Hematopoietic multipotent progenitor cell treated with erythropoietin and hydrocortisone succinate and interleukin-3 and kit ligand, for 15 days (in vitro differentiated cells): Measurements from ENCODE around the gene APLP2.
"Not testable (repeated sequence)": the region's sequence is repeated elsewhere in the genome, so short reads cannot be mapped to it uniquely, and the experiment has no call there.

Source experiments
- DNase-seq: peaks from one replicate; pipeline ENCODE4 v3.0.0-alpha.2; 2015; ENCODE audit warnings: low spot score

Gene APLP2

DNA sequence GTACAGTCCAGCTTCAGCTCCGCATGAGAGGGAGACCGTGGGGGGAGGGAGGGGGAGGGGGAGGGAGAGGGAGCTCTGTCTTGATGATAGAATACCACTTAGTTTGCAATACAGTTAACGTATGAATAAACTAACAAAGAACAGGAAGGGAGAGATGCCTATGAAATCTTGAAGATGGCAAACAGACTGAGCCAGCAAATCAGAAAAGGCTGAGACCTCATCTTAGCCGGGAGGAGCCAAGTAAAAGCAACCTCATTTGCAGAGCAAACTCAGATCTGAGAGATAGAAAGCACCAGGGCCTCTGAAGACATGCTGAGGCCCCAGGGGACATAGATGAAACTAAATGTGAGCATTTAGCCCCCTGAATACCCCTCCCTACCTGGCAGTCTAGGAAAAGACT, 23.0 kb downstream of the APLP2 start:
- no peak for DNase-seq

DNA sequence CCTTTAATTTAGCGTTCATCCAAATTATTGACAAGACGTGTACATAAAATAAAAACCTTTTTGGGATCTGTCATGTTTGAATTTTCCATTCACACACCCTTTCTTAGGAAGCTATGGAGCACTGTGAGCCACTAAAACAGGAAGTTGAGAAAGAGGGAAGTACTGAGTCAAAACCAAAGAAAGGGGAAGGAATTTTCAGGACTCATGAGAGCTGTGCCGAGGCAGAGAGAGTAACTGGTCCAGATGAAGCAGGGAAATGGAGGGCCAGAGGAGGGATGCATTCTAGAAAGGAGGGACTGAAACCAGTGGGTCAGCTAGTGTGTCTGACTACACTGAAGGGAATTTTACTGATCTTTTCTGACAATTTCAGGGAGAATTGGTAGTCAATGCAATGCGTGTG, 24.9 kb downstream of the APLP2 start:
- DNase-seq, result no peak

DNA sequence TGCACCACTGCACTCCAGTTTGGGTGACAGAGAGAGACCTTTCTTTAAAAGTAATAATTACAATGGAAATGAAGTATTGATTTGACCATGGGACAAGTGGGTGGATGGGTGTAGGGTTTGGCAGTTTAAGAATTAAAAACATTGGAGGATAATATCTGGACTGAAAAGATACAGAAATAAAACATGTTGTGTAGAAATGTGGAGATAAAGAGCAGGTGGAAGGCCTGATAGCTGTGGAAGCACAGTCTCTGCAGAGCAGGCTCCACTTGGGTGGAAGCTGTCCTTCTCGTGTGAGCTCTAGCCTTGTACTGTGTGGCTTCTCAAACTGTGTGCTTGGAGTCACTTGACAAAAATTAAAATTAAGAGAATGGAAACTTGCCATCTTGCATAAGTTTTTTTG, 25.6 kb downstream of the APLP2 start:
- DNase-seq, result peak; percentile 75

DNA sequence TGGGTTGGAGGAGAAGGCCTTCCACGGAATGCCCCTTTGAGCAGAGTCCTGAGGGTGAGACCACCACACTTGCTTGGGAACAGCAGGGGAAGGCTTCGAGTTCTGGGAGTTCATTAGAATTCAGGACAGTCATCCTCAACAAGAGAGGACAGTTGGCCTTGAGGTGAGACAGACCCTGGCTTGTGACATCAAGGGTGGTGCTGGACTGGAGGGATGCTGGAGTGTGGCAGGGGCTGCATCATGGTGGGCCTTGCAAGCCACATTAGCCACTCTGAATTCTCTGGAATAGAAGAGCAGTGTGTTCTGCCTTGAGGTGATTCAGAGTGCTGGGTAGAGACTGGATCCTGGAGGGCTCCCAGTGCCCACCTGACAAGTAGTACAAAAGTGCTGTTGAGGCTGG, 26.3 kb downstream of the APLP2 start:
- no peak for DNase-seq

DNA sequence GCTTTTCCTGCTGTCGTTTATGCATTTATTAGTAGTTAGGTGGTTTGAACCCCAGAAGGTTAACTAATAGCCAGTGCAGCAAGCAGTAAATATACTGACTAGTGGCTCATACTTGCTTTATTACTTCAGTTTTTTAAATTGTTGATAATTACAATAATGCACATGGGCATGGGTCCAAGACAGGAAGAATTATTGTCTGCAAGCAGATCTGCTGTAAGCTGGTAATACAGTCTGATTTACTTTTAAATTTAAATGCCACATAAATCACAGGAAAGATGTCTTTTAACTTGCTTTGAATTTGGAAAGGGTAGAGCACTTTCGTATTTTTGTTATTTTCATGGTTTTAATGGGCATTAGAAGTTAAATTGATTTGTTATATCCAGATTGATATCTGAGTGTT, 27.1 kb downstream of the APLP2 start:
- no peak for DNase-seq

DNA sequence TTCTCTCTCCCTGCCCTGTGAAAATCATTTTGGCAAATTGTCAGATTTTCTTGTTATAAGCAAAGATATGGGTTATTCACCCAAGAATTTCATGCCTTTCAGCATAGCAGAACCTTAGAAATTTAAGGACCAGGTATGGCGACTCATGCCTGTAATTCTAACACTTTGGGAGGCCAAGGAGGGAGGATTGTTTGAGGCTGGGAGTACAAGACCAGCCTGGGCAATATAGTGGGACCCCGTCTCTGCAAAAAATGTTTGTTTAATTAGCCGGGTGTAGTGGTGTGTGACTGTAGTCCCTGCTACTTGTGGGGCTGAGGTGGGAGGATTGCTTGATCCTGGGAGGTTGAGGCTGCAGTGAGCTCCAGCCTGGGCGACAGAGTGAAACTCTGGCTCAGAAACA, 27.6 kb downstream of the APLP2 start:
- DNase-seq, result no peak

DNA sequence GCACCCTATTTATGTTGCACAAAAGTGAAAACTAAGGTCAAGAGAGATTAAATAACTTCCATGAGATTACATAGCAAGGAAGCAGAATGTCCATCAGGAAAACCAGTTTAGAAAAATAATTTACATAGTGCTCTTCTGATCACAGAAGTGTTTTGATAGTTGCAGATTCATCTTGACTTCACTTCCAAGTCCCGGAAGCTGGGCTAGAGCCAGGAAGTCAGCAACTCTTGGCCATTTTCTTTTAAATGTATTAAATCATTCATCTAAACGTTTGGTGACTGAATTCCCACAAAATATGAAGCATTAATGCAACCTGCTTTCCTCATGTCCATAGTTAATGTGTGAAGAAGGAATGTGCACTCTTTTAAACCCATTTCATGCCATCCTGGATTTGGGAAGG, 29.7 kb downstream of the APLP2 start:
- DNase-seq, result no peak

DNA sequence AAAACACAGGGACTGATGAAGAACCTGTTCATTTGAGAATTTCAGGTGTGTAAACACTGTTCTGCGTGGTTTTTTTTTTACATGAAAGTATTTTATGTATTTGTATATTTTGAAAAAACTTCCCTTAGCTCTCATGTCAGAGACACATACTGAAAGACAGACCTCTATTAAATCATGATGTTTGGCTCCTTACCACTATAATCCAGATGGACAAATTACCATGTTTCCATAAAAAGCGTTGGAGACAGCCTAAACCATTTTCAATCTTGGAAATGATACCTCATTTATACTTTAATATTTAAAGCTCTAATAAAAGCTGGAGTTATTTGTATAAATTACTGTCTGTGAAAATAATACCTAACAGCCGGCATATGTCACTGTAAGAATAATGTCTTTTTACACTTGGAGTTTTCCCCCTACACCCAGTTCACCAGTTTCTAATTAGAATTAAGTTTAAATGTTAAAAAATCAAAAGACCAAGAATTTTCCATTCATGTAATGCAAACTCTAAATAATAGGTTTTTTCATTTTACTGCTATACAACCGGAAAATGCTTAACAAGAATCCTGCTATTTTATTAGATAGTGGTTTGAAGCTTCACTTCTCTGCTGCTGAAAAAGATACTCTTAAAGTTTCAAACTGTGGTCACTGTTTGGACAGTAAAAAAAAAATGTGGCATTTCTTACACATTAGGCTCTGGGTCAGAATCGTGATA, 30.8 kb downstream of the APLP2 start:
- DNase-seq, result no peak

DNA sequence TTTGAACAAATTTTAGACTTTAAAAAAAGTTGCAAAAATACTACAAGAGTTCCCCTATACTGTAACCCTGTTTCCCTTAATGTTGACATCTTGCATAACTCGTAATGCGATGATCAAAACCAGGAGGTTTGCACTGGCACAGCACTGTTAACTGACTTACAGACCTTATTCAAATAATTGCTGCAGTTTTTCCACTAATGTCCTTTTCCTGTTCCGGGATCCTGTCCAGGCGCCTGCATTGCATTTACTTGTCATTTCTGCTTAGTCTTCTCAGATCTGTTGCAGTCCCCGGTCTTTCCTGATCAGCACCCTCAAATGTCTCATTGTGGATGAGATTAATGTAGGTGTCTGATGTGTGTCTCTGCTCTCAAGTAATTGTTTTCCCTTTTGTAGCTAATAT, 32.0 kb downstream of the APLP2 start:
- DNase-seq, result no peak

DNA sequence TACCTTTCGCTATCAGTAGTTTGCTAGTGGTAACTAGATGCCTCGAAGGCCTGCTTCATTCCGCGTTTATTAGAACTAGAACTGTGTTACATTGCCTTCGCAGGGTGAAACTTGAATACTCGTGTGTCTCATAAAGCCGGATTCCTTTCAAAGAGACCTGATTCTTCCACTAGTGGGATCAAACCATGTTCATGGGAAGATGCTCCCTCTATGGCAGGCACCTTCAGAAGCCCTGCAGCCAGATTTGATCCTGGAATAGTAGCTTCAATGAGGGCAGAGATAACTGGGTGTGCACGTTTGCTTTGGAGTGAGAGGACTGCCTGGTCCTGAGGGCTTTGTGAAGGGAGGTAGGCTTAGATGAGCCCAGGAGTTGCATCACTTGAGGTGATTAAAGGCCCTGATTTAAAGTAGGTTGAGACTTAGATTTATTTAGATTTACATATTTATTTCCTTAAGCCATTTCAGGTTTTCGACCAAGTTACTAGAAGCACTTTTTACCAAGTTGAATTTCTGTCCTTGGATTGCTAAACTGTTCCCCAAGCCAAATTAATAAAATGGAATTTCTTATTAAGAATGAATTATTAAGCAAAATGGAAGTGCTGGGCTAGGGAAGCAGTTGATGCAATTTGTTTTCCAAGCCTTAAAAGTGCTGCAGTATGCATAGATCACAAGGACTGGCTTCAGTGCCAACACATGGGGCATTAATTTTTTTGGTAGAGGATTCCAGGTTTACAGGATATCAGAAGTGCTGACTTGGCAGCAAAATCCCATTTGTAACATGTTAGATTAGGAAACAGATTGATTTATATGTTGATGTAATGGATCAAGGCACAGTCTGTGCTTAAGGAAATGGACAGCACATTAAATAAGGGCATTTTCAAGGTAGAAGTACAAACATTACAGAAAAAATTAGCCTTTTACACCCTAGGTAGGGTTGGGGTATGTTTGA, 32.9 kb downstream of the APLP2 start:
- no peak for DNase-seq

DNA sequence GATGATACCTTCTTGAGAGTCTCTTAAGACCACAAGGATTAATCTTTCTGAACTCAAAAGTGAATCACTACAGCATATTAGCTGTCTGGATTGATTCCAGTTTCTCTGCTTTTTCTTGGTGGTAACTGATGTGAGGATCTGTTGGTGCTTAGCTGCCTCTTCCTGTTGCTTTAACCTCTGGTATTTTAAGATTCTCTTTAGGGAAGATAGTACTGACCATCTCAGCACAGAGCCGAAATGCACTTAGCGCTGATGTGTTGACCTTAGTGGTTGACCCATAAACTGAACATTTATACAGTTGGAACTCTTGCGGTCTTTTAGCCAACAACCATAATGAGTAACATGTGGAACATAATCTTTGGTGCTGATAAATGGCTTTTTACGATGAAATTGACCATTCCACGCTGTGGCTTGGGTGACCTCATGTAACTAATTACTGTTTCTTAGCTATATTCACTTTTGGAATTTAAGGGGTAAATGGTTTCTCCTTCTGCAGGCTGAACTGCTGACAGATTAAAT, 33.7 kb downstream of the APLP2 start:
- no peak for DNase-seq

DNA sequence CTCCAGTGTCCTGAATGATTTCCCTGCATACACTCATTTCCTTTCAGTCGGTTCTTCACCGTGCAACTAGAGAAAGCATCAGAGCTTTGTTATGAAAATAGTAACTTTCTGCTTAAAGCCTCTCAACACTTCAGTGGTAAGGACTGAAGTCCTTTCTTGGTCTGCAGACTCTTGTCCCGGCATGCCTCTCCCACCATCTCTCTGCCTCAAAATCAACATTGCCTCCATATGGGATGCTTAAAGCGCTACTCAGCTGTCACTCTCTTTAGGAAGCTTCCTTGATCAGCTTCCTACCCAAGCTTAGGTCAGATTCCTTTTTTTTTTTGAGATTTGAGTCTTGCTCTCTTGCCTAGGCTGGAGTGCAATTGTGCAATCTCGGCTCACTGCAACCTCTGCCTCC, 36.7 kb downstream of the APLP2 start:
- no peak for DNase-seq

DNA sequence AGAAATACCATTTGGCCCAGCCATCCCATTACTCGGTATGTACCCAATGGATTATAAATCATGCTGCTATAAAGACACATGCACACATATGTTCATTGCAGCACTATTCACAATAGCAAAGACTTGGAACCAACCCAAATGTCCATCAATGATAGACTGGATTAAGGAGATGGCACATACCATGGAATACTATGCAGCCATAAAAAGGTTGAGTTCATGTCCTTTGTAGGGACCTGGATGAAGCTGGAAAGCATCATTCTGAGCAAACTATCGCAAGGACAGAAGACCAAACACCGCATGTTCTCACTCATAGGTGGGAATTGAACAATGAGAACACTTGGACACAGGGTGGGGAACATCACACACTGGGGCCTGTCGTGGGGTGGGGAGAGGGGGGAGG, 39.0 kb downstream of the APLP2 start:
- not testable (repeated sequence) for DNase-seq

DNA sequence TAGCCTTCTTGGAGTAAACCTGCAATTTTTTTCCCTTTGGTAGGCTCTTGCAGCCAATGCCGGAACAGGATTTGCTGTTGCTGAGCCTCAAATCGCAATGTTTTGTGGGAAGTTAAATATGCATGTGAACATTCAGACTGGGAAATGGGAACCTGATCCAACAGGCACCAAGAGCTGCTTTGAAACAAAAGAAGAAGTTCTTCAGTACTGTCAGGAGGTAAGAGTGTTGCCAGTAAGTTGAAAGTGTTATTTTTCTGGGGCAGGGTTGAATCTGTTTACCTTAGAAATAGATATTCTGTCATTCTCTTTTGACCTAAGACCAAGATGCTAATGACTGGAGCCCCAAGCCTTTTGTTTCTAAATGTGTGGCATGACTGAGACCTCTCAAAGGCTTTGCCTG, 39.7 kb downstream of the APLP2 start:
- no peak for DNase-seq

DNA sequence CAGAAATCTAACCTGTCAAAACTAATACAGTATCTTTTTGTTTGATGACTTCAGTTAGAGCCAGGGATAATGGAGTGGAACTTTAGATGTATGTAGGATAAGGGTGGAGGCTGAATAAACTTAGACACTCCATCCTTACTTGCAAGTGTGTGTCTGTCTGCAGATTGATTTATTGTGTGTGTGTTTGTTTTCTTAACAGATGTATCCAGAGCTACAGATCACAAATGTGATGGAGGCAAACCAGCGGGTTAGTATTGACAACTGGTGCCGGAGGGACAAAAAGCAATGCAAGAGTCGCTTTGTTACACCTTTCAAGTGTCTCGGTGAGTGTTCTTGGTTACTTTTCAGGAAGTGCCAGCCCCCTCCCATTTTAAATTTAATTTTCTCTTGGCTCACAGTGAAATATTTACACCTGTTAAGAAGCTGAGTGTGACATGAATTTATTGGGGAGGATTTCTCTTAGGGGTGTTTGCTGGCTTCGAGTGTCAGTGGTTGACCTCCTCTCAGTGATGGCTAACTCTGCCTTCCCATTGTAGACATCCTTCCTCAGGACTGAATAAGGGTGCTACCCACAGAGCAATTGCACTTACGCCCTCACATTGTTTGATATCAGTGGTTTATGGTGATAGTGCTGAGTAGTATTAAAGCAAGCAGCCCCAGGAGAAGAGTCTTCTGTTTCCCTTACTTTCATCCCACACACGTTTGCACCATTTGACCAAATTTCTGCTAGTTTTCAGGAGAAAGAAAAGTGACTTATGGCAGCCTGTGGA, 40.8 kb downstream of the APLP2 start:
- DNase-seq, result no peak

DNA sequence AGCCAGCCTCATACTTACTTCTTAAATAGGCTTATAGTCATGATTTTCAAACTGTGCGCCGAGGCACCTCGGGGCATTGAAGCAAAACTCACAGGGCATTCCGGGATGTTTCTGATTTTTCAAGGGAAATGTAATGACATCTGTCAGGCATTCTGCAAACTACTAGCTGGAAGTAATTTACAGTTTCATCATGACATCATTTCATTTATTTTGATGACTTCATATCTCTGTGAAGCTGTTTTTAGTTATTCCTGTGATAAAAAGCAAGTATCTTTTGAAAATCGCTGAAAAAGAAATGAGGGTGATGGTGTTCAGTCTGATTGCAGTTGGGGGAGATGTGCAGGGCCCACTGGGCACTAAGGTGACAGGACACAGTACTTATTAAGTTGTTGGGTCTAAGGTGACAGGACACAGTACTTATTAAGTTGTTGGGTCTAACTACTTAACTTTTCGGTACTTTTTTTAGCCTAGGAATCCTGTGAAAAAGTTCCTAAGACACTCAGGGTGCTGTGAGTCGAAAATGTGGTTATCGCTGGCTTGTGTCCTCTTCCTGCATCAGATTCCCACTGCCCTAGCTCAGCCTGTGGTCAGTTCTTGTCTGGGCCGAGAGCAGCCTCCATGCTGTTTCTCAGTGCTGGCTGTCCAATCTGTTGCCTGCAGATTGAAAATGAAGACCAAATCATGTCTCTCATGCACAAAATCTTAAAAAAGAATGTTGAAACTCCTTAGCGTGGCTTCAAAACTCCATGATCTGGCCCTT, 42.6 kb downstream of the APLP2 start:
- no peak for DNase-seq

DNA sequence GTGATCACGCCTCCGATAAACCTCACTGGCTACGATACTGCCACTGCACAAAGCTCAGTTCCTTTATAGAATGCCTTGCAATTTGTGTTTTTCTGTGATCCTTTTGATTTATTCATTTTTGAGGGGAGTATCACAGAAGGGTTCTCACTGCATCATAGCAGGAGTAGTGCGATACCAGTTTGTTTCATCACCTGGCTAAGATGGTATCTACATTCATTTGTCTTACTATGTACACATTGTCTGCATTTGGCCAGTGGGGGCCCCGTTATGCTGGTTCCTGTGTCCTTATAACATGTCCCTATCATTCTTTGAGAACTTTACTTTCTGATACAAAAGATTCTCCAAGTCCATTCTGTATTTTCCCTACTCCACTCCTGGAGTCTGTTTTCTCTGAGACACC, 44.6 kb downstream of the APLP2 start:
- DNase-seq, result no peak

DNA sequence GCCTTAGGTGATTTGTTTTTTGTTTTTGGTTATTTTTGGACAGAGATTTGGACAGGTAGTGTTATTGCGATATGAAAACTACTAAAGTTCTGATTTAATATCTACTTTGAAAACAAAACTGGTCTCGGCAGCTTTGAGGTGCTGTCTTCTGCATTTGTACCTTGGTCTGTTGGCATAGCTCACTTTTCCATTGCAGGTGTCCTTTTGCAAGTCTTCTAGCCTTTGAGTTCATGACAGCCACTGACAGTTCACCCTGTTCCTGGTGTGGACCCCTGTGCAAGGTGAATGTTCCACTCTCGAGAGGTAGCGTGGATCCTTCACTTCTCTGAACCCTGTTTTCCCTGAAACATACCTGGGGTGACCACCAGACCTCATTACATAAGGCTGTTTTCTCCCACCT, 45.0 kb downstream of the APLP2 start:
- DNase-seq, result no peak

DNA sequence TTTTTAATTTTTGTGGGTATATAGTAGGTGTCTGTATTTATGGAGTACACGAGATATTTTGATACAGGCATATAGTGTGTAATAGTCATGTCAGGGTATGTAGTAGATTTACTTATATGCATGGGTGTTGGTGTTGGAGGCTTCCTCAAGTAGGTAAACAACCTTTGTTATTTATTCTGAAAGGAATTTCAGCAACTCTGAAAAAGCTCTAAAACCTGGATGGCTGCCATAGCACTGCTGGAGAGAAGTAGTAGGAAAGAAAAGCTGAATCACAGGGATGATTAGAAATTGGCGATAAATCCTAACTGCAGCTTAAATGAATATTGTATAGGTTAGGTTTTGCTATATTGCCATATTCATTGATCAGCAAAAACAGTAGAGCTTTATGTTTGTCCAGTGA, 45.5 kb downstream of the APLP2 start:
- peak; percentile 53 for DNase-seq

DNA sequence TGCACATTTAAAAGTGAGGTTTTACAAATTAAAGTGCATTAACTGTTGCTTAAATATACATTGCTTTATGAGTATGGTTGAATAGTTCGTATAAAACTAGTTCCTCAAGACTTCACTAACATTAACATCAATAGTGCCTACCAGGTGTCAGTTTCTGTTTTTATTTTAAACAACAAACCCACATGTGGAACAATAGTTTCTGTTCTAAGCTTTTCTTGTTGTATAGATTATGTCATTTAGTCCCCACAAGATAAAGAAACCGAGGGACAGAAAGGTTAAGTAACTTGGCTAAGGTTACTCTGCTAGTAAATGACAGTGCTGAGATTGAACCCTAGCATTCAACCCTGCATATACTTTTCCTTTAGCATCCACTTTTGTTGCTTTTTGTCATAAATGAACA, 48.5 kb downstream of the APLP2 start:
- DNase-seq, result no peak

DNA sequence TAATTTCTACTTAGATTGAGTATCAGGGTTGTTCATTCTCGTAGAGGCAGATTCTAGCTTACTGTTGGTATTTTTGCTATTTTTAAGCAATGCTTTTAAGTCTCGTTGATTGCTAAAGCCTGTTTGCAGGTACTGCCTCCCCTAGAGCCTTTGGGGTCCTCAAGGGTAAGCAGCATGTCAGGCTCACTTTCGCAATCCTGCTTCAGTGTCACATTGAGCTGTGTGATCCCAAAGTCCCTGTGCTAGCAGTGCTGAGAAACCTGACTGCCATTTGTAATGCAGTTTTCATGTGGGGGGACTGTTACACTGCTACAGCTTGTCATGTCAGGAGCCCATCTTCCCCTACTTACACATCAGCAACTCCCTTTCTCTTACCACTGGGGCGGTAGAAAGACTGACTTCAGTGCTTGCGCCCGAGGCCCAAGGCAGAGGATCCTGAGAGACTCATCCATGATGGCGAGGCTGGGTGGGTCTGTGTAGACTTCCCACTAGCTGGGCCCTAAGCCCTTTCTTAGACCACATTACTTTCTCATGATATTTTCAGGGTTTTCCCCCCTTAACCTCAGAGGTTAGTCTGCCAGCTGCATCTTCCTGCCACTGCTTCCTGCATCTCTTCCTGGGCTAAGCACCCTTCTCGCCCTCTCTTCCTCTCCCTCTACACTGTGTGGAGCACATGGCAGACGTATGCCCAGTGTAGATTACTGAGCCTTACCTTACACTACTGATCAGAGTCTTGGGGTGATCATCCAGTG, 49.1 kb downstream of the APLP2 start:
- no peak for DNase-seq
